Peyer's patch (tissue), 4 donors: ENCODE data around the gene CYP3A4.

Experiments used
- CTCF ChIP-seq, 6 experiments: fragments of 450-650 bp in 4 of 6; fragments of 200-600 bp in 2 of 6; sonication (generic) in 1 of 6; IDR thresholded peaks; one replicate each; pipeline ENCODE4 v1.5.1; 2017 to 2019; ENCODE audit warnings: antibody characterized with exemption in 6 of 6, mild to moderate bottlenecking in 3 of 6, moderate library complexity in 1 of 6
- POLR2A ChIP-seq, 2 donors: fragments of 450-650 bp; IDR thresholded peaks; one replicate each; pipeline ENCODE4 v1.5.1; 2017; ENCODE audit warnings: antibody characterized with exemption in 2 of 2, mild to moderate bottlenecking in 2 of 2, moderate library complexity in 2 of 2

- TF ChIP-seq CTCF (IDR thresholded peaks at IDR 0.05) (no peak), POLR2A (IDR thresholded peaks at IDR 0.05) (no peak)
Observed at GRCh38 chr7:99790407-99790806, 6.4 kb upstream of the CYP3A4 start.
